Neural cell (in vitro differentiated cells): ENCODE measurements around the gene VSIG2.
A peak's percentile ranks its signal among the peaks of the same experiment; 100 is the strongest.

ENCODE experiments used
- EP300 ChIP-seq: fragments of 450-650 bp; conservative IDR thresholded peaks from 2 replicates; pipeline ENCODE4 v1.6.1; 2014; ENCODE audit warnings: antibody characterized with exemption, mild to moderate bottlenecking, moderate library complexity; ENCODE audit not compliant: poor library complexity, severe bottlenecking
- EZH2 ChIP-seq: fragments of 200-600, 300-800 bp; shearing (Covaris generic), sonication (generic); IDR thresholded peaks from 2 replicates; pipeline ENCODE4 v1.6.1; 2014; ENCODE audit warnings: antibody characterized with exemption, low read length, borderline replicate concordance, mild to moderate bottlenecking; ENCODE audit not compliant: insufficient read depth, poor library complexity, severe bottlenecking
- POLR2AphosphoS5 ChIP-seq: IDR thresholded peaks from 2 replicates; pipeline ENCODE4 v1.6.1; 2012
- RAD21 ChIP-seq: fragments of 450-650 bp; conservative IDR thresholded peaks from 2 replicates; pipeline ENCODE4 v1.6.1; 2014; ENCODE audit warnings: antibody characterized with exemption, mild to moderate bottlenecking, moderate library complexity
- TAF1 ChIP-seq: IDR thresholded peaks from 2 replicates; pipeline ENCODE4 v1.6.1; 2012; ENCODE audit warnings: low read depth
- TF ChIP-seq, protein P1 (sequence below): IDR thresholded peaks from 2 replicates; pipeline ENCODE4 v1.6.1; 2012; ENCODE audit warnings: borderline replicate concordance
- TF ChIP-seq, protein P2 (sequence below): fragments of 450-650 bp; IDR thresholded peaks from 2 replicates; pipeline ENCODE4 v1.5.1; 2014; ENCODE audit warnings: antibody characterized with exemption, mild to moderate bottlenecking, moderate library complexity; ENCODE audit not compliant: poor library complexity, severe bottlenecking

DNA sequence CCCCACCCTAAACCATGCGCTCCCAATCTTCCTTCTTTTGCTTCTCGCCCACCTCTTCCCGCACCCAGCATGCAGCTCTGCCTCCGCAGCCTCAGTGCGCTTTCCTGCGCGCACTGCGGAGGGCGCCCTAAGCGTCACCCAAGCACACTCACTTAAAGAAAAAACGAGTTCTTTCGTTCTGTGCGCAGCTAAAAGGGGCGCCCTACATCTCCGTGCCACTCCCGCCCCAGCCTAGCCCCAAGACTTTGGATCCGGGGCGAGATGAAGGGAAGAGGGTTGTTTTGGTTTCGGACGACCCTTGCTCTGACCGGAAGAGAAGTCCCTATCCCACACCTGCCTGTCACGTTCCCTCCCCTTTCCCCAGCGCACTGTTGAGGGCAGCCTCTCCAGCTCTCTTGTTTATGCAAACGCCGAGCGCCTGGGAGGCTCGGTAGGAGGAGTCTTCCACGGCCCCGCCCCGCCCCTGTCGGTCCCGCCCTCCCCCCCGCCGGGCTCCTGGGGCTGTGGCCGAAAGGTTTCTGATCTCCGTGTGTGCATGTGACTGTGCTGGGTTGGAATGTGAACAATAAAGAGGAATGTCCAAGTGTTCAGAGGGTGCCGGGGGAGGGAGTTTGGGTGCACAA, 5.3 kb downstream of the VSIG2 start:
- TF ChIP-seq, protein P1, sequence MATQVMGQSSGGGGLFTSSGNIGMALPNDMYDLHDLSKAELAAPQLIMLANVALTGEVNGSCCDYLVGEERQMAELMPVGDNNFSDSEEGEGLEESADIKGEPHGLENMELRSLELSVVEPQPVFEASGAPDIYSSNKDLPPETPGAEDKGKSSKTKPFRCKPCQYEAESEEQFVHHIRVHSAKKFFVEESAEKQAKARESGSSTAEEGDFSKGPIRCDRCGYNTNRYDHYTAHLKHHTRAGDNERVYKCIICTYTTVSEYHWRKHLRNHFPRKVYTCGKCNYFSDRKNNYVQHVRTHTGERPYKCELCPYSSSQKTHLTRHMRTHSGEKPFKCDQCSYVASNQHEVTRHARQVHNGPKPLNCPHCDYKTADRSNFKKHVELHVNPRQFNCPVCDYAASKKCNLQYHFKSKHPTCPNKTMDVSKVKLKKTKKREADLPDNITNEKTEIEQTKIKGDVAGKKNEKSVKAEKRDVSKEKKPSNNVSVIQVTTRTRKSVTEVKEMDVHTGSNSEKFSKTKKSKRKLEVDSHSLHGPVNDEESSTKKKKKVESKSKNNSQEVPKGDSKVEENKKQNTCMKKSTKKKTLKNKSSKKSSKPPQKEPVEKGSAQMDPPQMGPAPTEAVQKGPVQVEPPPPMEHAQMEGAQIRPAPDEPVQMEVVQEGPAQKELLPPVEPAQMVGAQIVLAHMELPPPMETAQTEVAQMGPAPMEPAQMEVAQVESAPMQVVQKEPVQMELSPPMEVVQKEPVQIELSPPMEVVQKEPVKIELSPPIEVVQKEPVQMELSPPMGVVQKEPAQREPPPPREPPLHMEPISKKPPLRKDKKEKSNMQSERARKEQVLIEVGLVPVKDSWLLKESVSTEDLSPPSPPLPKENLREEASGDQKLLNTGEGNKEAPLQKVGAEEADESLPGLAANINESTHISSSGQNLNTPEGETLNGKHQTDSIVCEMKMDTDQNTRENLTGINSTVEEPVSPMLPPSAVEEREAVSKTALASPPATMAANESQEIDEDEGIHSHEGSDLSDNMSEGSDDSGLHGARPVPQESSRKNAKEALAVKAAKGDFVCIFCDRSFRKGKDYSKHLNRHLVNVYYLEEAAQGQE = no peak
- no peak for TF ChIP-seq EZH2
- TF ChIP-seq, protein P2, sequence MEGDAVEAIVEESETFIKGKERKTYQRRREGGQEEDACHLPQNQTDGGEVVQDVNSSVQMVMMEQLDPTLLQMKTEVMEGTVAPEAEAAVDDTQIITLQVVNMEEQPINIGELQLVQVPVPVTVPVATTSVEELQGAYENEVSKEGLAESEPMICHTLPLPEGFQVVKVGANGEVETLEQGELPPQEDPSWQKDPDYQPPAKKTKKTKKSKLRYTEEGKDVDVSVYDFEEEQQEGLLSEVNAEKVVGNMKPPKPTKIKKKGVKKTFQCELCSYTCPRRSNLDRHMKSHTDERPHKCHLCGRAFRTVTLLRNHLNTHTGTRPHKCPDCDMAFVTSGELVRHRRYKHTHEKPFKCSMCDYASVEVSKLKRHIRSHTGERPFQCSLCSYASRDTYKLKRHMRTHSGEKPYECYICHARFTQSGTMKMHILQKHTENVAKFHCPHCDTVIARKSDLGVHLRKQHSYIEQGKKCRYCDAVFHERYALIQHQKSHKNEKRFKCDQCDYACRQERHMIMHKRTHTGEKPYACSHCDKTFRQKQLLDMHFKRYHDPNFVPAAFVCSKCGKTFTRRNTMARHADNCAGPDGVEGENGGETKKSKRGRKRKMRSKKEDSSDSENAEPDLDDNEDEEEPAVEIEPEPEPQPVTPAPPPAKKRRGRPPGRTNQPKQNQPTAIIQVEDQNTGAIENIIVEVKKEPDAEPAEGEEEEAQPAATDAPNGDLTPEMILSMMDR = peak; percentile 65
- no peak for TF ChIP-seq RAD21
- TF ChIP-seq EP300 = no peak
- TF ChIP-seq POLR2AphosphoS5 = no peak
- no peak for TF ChIP-seq TAF1
